Activated CD4-positive, alpha-beta T cell treated with anti-CD3 and anti-CD28 coated beads, Interleukin-2, amount 50 U/mL, for 1 hour (primary cell): Measurements from ENCODE around the gene FTSJ1.

Experiments
- DNase-seq: peaks from one replicate; pipeline ENCODE4 v3.0.0-alpha.2; 2020

Gene FTSJ1

DNA sequence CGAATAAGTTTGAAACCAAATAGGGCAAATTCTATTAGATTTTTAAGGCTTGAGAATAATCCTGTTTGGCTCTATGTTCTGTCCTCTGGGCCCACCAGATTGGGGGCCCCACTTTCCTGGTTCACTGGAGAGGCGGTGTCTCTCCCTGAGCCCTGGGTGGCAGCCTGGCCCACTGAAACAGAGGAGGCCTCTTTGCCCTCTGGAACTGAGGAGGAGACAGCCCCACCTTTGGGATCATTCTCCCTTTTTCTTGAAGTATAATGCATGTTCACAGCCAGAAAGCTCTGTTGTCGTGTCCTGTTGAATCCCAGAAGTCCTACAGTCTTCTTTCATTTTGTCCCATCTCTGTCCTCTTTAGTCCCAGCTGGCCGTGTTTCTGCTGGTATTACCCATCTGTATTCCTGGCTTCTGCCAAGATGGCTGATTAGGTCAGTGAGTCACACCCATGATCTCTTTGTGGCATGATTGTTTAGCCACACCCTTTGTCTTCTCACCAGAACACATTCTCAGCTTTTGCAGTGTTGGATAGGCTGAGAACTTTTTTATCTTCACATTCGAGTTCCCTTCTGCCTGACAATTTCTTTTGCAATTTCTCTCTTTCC, 55.5 kb downstream of the FTSJ1 start:
- no peak for DNase-seq

- DNase-seq, result no peak
These were observed 56.2 kb downstream of the FTSJ1 start for GRCh38 chrX:48532161-48532560.

DNA sequence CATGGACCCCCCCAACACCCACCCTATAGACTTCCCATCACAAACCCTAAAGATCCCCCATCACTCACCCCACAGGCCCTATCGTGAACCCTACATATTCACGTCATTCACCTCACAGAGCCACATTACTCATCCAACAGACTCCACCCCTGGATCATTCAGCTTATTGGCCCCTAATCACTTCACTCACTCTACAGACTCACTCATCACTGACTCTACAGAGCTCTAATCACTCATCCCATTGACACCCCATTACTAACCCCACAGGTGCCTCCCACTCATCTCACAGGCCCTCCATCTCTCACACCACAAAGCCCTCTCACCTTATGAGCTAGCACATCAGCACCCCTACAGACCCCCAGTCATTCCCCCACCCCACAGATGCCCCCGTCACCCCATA, 57.2 kb downstream of the FTSJ1 start:
- DNase-seq, result no peak
